G401.6 (cell line): ENCODE results near the gene RELB.

Experiments used
- FAIRE-seq: peaks from 2 replicates; lab custom pipeline; 2012; peaks lifted over from hg19 to GRCh38; lab: Jason Lieb, UNC

Gene RELB

DNA sequence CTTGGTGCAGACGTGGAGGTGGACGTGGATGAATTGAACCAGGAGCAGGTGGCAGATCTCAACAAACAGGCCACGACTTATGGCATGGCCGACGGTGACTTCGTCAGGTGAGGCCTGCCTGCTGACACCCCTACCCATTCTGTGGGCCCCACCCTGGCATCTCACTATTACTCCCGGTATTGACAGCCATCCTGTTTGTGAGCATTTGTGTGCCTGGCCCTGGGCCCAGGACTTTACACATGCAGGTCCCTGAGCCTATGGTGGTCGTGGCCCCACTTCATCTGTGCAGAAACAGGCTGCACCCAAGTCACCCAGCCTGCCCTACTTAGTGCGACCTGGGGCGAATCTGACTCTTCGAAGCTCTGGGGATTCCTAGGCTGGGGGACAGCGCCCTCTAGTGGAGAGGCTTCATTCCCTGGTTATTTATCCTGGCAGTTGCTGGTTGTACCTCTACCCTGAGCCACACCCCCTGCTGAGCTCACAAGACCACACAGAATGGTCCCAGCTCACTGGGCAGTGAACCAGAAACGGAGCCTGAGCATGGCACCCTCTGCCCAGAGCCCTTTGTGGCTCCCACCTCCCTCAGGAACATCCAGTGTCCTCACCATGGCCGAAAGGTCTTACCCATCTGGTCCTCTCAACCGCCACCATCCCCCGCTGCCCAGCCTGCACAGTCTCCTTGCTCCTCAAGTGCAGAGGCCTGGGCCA is 58.1 kb downstream of the RELB start:
- FAIRE-seq: no peak

DNA sequence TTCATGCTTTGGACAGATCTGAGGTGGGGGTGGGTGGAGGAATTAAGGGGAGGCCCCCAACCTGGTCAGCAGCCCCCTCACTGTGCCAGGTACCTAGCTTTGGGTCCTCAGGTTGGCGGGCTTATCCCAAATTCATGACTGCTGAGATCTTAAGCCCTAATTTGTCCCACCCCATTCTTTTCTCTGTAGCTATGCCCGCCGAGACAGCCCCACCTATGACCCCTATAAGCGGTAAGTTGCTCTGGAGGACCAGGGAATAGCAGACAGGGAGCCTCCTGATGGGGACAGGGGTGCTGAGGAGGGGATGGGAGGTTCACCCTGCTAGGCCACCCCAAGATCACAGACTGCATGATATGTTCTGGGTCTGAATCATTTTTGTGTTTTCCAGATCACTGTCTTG is 60.7 kb downstream of the RELB start:
- no peak for FAIRE-seq

DNA sequence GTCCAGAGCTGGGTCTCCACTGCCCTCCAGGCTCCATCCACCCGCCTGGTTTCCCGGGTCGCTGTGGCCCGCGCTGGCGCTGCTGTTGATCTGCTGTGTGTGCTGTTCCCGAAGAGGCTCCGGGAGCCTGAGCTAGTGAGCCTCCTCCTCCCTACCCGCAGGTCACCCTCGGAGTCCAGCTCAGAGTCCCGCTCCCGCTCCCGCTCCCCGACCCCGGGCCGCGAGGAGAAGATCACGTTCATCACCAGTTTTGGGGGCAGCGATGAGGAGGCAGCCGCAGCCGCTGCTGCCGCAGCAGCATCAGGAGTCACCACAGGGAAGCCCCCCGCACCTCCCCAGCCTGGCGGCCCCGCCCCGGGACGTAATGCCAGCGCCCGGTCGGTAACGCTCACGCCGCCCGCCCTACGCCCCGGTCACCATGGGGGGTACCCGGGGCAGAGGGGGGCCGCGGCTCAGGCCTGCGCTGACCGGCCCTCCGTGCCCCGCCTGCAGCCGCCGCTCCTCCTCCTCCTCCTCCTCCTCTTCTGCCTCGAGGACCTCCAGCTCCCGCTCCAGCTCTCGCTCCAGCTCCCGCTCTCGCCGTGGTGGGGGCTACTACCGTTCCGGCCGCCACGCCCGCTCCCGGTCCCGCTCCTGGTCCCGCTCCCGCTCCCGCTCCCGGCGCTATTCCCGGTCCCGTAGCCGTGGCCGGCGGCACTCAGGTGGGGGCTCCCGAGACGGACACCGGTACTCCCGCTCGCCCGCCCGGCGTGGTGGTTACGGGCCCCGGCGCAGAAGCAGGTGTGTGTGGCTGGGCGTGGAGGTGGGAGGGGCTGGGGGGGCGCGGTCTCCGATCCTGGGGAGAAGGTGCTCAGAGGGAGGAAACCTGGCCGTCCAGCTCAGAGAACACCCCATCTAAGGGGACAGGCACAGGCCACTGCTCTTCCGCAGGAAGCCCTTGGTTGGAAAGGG is 62.9 kb downstream of the RELB start:
- no peak for FAIRE-seq

DNA sequence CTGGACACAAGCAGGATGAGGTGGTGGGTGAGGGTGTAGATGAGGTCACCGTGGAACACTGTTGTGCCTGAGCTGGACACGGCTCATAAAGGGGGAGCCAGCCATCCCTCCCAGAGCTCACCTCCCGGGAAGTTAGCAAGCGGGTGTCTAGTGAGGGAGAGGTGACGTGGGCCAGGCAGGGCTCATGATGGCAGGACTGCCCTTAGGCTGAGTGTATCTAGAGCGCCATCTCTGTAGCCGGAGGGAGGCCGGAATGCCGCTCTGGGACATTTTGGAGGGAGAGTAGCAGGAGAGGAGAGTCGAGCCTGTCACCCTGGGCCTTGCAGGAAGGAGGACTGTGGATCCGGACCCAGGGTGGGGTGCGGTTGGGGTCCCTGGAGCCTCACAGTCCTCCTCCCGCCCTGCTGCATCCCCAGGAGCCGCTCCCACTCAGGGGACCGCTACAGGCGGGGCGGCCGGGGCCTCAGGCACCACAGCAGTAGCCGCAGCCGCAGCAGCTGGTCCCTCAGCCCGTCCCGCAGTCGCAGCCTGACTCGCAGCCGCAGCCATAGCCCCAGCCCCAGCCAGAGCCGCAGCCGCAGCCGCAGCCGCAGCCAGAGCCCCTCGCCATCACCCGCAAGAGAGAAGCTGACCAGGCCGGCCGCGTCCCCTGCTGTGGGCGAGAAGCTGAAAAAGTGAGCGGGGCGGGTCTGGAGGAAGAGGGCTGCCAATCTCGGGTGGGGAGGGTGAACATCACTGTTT is 65.8 kb downstream of the RELB start:
- no peak for FAIRE-seq

DNA sequence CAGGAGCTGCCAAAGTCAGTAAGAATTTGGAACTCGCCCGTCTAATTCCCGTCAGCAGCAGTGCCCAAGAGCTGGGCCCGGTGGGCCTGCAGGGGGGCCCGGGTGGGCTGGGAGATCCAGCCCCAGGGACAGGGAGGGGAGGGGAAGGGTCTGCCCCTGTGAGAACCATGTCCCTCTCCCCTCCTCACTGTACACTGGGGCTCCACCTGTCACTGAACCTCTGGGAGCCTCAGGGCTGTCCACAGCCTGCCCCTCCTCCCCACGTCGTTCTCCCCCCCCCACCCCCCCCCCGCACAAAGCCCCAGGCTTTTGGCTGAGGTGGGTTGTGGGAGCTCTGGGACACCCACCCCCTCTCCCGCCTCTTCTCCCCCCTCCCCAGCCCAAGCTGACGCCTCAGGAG is 66.8 kb downstream of the RELB start:
- no peak for FAIRE-seq

DNA sequence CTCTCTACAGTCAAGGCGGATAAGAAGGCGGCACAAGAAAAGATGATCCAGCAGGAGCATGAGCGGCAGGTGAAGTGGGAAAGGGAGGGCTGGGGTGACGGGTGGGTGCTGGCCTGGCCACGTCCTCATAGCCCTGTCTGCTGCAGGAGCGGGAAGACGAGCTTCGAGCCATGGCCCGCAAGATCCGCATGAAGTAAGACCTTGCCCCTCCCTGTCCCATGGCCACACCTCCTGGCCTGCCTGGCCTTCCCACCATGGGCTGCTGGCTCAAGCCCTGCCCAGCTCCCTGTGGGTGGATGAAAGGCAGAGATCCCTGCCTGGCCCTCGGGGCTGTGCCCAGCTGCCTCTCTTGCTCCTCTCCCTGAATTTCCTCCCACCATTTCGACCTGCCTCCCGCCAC is 67.8 kb downstream of the RELB start:
- peak; percentile 73 for FAIRE-seq

DNA sequence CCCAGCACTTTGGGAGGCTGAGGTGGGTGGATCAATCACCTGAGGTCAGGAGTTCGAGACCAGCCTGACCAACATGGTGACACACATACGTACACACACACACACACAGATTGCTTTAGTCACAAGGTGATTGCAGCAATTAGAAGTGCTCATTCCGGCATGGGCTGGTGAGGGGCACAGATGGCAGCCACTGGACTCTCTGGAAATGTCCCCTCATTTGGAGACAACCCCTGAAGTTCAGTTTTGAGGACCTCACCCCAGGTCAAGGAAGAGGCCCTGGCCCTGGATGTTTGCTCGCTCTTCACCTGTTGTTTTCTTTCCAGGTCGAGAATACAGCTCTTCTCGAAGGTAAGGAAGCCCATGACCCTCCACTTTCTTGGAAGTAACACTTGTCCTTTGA is 69.0 kb downstream of the RELB start:
- no peak for FAIRE-seq

DNA sequence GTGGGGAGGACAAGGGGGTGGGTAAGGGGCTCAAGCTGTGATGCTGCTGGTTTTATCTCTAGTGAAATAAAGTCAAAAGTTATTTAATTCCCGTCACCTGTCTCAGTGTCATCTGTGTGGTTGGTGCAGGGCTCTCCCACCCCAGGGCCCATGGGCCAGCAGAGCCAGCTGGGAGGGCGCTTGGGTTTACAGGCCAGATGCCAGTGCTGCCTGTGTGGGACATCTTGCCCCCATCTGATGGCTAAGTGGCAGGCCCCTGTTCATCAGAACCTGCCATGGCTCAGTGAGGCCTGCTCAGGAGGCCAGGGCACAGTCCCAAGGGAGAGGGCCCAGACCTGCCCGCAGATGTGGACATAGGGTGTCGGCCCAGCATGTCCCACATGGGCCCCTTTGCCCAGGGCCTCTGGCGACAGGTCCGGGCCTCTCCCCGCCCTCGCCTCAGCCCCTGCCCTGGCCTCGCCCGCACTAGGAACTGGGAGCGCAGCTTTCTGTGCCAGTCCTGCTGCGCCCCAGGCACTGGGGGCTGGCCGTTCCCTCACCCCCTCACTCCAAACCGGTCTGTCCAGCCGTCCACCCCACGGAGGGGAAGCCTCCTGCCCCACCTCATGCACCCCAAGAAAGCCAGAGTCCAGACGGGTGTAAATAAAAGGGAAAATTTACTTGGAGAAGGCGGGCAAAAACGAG is 69.7 kb downstream of the RELB start:
- no peak for FAIRE-seq

DNA sequence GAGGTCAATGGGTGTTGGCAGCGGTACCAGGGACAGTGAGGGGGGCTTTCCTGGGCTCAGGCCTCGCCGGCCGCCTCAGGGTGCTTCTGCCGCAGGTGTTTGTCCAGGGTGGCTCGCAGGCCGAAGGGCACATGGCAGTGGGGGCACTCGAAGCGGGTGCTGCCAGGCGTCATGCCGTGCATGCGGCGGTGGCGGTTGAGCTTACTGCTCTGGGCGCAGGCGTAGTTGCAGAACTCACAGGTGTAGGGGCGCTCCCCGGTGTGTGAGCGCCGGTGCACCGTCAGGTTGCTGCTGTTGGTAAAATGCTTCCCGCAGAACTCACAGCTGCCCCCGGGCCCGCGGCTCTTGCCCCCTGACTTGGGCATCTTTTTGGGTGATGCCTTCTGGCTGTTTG is 70.3 kb downstream of the RELB start:
- no peak for FAIRE-seq

DNA sequence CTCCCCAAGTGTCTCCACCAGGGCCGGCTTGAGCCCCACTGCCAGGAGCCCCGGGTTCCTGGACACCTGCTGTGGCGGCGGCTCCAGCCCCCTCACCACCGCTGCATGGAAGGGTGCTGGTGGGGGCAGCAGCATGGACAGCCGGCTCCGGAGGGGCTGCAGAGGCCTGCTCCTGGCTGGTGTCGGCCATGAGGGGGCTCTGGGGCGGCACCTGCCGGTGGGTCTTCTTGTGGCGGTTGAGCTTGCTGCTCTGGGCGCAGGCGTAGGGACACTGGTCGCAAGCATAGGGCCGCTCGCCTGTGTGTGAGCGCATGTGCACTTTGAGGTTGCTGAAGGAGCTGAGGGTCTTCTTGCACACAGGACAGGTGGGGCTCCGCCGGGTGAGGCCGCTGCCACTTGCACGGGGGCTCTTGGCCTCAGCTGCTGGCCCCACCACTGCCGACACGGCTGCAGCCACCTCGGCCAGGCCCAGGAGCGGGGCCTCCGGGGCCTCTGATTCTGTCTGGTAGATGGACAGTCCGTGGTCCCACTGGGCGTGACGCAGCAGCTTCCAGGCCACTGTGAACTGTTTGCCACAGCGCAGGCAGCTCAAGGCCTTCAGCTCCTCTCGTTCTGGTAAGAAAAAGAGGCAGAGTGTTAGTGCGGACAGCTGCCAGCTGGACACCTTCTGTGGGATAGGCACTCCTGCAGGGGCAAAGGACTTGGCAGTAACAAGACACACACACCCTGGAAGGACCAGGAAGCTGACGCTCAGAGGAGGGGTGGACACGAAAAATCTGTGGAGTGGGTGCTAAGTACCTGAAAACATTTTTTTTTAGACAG is 70.9 kb downstream of the RELB start:
- FAIRE-seq: no peak

DNA sequence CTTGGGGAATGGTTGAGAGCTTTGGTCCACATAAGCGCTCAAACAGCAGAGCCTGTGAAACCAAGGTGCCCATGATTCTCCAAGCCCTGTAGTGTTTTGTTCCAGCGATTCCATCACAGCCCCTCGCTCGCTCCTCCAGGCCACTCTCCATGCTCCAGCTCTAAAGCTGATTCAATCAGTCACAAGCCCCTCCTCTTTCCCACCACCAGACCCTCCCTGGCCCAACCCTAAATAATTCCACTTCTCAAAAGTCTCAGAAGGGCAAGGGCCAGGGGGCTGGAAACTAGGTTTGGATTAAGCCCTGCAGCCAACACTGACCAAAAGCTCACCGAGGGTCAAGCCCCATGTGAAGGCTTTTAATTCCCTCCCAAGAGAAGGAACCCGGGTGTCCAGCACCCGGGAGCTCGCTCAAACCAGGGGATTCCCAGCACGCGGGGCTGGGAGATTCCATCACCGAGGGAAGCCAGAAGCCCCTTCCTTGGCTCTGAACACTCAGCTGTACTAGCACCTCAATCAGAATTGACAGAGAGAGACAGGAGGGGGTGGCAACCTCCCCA is 73.6 kb downstream of the RELB start:
- no peak for FAIRE-seq

DNA sequence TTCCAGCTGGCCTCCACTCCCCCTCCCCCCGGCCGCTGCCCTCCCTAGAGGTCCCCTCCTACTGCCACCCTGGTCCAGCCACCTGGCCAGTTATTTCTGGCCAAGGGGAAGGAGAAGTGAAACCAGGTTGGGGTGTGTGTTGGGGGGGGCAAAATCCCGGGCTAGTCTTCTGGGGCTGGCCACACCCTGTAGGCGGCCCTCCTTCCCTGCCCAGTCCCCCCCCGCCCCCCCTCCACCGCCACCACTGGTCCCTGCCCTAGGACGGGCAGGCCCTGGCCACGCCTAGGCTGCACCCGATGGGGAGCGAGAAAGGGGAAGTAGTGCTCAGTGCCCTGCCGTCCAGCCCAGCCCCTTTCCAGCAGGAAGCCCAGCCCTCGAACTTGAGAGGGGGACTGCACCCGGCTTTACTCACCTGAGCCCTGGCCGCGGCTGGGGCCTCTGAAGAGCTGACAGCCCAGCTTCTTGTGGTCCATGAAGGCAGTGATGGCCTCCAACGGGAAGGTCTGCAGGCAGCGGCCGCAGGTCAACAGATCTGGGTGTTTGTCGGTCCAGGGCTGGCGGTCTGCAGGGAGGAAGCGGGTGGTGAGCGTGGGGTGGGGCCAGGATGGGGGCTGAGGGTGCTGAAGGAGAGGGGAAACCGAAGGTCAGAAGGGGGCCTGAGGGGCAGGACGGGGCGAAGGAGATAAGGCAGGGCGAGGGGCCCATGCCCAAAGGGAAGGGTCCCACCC is 74.2 kb downstream of the RELB start:
- FAIRE-seq: no peak

DNA sequence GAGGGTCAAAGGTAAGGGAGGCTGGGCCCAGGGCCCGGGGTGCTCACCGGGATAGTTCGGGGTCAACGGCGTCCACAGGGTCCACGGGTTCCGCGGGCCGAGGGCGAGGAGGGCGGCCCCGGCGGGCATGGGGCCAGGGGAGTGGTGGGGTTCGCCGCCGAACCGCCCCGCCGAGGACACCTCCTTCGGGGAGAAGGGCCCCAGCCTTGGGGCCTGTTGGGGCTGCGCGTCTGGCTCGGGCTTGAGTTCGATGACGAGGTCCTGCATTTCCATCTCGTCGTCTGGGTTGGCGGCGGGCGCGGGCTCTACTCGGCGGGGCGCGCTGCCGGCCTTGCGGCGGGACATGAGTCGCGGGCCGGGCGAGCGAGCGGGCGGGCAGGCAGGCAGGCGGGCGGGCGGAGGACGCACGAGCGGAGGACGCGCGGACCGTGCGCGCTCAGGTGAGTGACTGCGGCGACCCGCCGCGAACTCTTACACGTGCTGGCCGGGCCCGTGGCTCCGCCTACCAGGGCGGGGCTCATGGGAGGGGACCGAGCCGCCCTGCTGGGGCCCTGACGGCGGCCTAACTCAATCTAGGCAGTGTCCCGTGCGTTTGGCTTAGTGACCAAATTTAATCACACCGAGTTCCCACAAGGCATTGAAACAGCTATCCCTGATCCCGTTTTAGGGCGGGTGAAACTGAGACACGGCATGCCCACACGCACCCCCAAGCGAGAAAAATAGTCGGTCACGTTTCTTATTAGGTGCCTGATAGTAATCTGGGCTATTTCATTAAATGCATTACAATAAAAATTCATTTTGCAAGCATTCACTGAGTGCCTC is 75.0 kb downstream of the RELB start, which contains the start of gene ZNF296:
Gene ZNF296, minus strand, starts transcription at position 450 of the 822 bp plus-strand sequence. Its CDS starts 105 bp downstream, at position 345.
- peak; percentile 52 for FAIRE-seq

DNA sequence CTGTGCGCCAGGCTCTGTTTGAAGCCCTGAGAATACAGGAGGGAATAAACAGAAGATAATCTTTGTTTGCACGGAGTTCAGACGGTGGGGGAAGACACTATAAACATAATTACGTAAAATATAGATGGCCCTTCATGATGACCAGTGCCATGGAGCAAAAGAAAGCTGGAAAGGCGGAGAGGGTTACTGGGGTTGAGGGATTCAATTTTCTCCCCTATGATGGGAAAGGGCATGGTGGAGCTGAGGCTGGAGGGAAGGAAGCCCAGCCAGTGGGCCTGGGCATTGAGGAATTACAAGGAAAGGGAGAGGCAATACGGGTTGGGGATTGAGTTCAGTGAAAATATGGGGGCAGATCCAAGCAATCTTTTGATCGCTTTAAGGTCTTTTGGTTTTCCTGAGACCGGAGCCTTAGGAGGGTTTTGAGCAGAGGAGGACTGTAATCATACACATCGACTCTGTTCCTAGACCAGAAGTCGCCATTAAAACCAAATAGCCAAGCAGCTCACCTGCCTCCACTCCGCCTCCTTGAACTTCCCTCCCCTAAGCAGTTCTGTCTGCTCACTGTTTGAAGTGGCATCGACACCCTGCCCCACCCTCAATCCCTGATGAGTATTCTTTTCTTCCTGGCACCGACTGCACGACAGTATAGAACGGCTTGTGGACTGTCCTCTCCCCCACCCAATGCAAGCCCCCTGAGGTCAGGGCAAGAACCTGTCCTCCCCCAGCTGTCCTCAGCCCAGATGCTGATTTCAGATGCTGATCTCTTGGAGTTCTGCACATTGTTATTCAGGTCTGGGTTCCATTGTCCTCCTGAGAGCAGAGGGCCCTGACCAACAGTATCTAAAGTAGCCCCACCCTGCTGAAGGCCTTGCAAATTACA is 75.8 kb downstream of the RELB start:
- no peak for FAIRE-seq

DNA sequence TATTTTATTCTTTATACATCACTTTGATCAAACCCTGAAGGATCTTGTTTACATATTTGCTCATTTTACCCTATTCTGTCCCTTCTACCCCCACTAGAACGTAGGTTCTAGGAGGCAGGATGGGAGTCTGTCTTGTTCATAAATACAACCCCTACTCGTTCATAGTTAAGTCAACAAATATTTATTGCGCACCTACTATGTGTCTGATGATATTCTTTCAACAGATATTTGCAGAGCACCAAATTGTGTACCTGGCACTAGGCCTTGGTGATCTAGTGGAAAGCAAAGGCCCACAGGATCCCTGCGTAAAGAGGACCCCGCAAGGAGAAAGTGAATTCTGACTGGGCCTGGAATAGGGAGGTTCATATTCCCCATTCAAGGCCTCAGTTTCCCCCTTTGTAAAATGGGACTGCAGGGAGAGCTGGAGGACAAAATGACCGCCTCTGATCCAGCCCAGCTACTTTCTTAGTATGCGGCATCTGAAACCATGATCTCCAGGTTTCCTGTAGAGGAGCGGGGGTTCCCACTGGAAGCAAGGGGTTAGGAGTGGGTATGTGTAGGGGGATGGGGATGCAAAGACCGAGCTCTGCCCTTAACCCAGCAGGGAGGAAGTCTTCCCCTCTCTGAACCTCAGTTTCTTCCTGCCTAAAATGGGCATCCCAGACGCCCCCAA is 77.3 kb downstream of the RELB start:
- FAIRE-seq: no peak

DNA sequence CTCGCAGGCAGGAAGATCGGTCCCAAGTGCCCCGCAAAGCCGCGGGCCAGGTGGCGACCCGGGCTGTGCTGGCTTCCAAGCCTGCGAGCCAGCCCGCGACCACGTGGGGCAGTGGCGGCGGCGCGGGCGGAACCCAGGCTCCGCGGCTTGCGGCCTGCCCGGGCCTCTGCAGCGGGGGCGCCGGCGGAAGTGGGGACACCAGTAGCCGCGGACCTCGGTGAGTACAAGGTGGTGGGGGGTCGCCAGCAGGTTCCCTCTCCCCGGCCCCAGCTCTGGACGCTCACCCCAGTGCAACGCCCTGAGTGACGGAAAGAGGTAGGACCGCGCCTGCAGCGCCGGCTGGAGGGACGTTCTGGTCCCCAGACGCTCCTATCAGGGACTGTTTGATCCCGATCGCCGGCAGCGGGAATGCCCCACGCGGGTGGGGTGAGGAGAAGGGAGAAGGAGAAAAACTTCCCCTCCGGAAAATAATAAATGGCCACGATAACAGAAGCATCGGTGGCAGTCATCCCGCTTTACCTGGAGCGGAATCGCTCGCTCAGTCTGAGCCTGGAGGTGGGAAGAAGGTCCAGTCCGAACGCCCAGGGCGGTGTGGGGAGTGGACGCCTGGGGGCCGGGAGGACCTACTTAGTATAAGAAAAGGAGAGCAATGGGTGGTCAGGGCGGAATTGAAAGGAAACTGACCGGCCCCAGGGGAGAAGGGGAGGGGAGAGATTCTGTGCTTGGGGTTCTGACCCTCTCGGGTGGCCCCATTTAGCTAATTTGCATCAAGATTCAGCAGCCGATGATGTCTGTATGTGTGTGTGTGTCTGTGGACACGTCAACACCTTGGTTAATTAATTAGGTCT is 78.0 kb downstream of the RELB start, which contains the start of gene GEMIN7:
Gene GEMIN7, plus strand, starts transcription at position 198 of the 848 bp plus-strand sequence. CDS start 10,855 bp downstream, outside the sequence.
- no peak for FAIRE-seq
